ENCODE results near the gene INO80.
"Not testable (repeated sequence)": the region's sequence is repeated elsewhere in the genome, so short reads cannot be mapped to it uniquely, and the experiment has no call there.

INO80 gene

DNA sequence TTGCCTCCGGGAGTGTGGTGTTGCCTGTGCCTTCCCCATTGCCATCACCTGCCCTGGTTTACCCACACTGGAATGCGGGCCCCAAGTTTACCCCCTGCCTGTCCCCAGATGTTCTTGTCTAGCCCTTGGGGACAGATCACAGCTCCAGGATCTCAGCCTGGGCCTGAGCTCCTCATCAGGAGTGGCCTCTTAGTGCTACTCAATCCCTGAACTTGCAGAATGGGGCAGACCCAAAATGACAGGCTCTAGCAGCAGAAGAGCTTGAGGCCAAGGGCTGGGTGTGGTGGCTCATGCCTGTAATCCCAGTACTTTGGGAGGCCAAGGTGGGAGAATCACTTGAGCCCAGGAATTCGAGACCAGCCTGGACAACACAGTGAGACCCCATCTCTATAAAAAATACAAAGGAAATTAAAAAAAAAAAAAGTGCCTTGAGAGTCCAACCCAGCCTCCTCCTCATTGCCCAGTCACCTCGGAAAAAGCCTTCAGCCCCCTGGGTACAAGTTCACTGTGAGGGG, 159.0 kb downstream of the INO80 start:
- no peaks in the 10 kb centered on the region for H3K36me3 ChIP-seq (ENCODE audit: control insufficient read depth in 2 of 2, insufficient read depth in 2 of 2, low read length in 2 of 2)
- H3K4me3 ChIP-seq (ENCODE audit: low read length in 2 of 2): no peak overlapping the region
- H3K4me1 ChIP-seq (ENCODE audit: control insufficient read depth, insufficient read depth, low read length): peaks cover 46% of the 10 kb centered on the region
- no peaks in the 10 kb centered on the region for H3K9me3 ChIP-seq (ENCODE audit: control insufficient read depth in 2 of 2, low read length in 2 of 2)
- H3K27me3 ChIP-seq (ENCODE audit: control insufficient read depth in 1 of 2, insufficient read depth in 2 of 2, low read length in 2 of 2): no peaks in the 10 kb centered on the region
- H3K9ac ChIP-seq (ENCODE audit: low read length in 2 of 2): peak overlapping the region in 1 of 2 donors; percentile 36
- peak overlapping the region; percentile 91 for H3K27ac ChIP-seq (ENCODE audit: low read length)

- H3K4me1 ChIP-seq (ENCODE audit: control insufficient read depth, insufficient read depth, low read length): peaks cover 46% of the 10 kb centered on the region
- H3K27ac ChIP-seq (ENCODE audit: low read length): peak overlapping the region; percentile 91
- no peaks in the 10 kb centered on the region for H3K9me3 ChIP-seq (ENCODE audit: control insufficient read depth in 2 of 2, low read length in 2 of 2)
- H3K9ac ChIP-seq (ENCODE audit: low read length in 2 of 2): peak overlapping the region; percentile 36 to 48
- no peaks in the 10 kb centered on the region for H3K36me3 ChIP-seq (ENCODE audit: control insufficient read depth in 2 of 2, insufficient read depth in 2 of 2, low read length in 2 of 2)
- no peaks in the 10 kb centered on the region for H3K27me3 ChIP-seq (ENCODE audit: control insufficient read depth in 1 of 2, insufficient read depth in 2 of 2, low read length in 2 of 2)
- no peak overlapping the region for H3K4me3 ChIP-seq (ENCODE audit: low read length in 2 of 2)
Observed at GRCh38 chr15:40956541-40956982, 159.5 kb downstream of the INO80 start.

DNA sequence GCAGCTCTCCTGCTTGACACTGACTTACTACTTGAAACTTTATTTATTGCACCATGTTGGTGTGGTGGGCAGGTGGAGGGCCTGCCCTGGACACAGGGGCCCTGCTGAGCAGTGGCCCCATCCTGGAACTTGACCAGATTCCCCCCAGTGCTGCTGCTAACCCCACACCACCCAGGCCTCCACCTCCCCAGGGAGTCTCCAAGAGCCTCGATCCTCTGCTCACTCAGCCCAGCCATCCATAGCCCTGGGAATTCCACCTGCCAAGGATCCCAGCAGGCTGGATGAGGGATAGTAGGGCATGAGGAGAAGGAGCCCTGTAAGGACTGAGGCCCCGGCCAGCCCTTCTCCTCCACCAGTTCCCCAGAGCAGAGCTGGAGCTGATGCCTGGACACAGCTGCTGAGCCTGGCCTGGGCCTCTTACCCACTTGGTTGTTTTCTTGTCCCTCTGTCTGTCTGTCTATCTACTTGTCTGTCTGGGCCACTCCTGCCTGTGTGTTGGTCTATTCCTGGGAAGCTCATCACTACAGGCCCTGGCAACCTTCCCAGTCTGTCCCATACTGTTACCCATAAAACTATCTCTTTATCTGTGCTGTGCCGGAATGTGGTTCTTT, 160.0 kb downstream of the INO80 start:
- H3K9me3 ChIP-seq (ENCODE audit: control insufficient read depth in 2 of 2, low read length in 2 of 2): no peaks in the 10 kb centered on the region
- no peaks in the 10 kb centered on the region for H3K36me3 ChIP-seq (ENCODE audit: control insufficient read depth in 2 of 2, insufficient read depth in 2 of 2, low read length in 2 of 2)
- H3K27me3 ChIP-seq (ENCODE audit: control insufficient read depth in 1 of 2, insufficient read depth in 2 of 2, low read length in 2 of 2): no peaks in the 10 kb centered on the region
- no peak overlapping the region for H3K4me3 ChIP-seq (ENCODE audit: low read length in 2 of 2)
- peaks cover 46% of the 10 kb centered on the region for H3K4me1 ChIP-seq (ENCODE audit: control insufficient read depth, insufficient read depth, low read length)
- H3K9ac ChIP-seq (ENCODE audit: low read length in 2 of 2): peak overlapping the region; percentile 36 to 48
- H3K27ac ChIP-seq (ENCODE audit: low read length): peak overlapping the region; percentile 91

DNA sequence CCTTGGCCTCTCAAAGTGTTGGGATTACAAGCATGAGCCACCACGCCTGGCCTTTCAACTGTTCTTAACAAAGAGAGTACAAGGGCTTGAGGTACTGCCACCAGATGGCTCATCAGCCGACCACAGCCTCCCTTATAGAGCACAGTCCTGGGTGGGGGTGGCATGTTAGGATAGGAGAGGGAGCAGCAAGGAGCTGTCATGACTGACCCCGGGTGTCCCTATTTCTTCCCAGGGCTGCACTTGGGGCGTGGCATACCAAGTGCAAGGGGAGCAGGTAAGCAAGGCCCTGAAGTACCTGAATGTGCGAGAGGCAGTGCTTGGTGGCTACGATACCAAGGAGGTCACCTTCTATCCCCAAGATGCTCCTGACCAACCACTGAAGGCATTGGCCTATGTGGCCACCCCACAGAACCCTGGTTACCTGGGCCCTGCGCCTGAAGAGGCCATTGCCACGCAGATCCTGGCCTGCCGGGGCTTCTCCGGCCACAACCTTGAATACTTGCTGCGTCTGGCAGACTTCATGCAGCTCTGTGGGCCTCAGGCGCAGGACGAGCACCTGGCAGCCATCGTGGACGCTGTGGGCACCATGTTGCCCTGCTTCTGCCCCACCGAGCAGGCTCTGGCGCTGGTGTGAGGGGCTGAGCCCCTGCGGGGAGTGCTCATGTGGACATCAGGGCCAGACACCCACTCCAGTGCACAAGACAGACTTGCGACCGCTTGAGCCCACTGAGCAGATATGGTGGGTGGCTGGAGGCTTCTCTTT, 160.8 kb downstream of the INO80 start:
- peak overlapping the region; percentile 91 for H3K27ac ChIP-seq (ENCODE audit: low read length)
- no peaks in the 10 kb centered on the region for H3K36me3 ChIP-seq (ENCODE audit: control insufficient read depth in 2 of 2, insufficient read depth in 2 of 2, low read length in 2 of 2)
- H3K9me3 ChIP-seq (ENCODE audit: control insufficient read depth in 2 of 2, low read length in 2 of 2): no peaks in the 10 kb centered on the region
- H3K9ac ChIP-seq (ENCODE audit: low read length in 2 of 2): peak overlapping the region in 1 of 2 donors; percentile 48
- no peak overlapping the region for H3K4me3 ChIP-seq (ENCODE audit: low read length in 2 of 2)
- no peaks in the 10 kb centered on the region for H3K27me3 ChIP-seq (ENCODE audit: control insufficient read depth in 1 of 2, insufficient read depth in 2 of 2, low read length in 2 of 2)
- H3K4me1 ChIP-seq (ENCODE audit: control insufficient read depth, insufficient read depth, low read length): peaks cover 46% of the 10 kb centered on the region

DNA sequence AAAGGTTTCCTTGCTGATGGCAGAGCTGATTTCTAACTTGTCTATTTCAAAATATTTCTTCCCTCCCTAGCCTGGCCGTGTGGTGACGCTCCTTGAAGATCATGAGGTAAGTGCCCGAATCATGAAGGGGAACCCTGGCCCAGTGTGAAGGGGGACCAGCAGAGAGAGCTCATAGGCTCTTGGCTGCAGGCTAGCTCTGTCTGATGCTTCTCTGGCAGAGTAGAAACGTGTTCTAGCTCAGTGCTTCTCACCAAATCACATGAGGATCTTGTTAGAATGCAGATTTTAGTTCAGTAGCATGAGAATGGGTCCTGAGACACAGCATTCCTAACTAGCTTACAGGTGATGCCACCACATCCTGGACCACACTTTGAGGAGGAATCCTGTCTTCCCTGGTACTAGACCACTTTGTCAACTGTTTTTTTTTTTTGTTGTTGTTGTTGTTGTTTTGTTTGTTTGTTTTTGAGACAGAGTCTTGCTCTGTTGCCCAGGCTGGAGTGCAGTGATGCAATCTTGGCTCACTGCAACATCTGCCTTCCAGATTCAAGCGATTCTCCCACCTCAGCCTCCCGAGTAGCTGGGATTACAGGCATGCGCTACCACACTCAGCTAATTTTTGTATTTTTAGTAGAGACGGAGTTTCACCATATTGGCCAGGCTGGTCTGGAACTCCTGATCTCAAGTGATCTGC, 161.8 kb downstream of the INO80 start:
- H3K4me1 ChIP-seq (ENCODE audit: control insufficient read depth, insufficient read depth, low read length): peaks cover 46% of the 10 kb centered on the region

DNA sequence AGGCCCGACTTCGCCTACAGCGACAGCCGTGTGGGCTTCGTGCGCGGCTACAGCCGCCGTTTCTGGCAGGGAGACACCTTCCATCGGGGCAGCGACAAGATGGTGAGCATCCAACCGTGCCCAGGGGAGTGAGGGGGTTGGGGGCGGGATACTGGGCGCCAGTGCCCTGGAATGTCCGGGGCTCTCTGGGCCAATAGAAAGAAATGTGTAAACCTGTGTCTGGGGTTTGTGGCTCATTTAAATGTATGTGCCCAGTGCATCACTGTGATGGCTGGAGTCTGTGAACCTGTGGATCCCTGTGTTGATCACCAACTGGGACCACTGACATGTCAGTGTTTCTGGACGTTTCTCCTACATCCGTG, 162.4 kb downstream of the INO80 start:
- Histone ChIP-seq H3K9me3 (ENCODE audit: control insufficient read depth in 2 of 2, low read length in 2 of 2) (no peaks in the 10 kb centered on the region), H3K27me3 (ENCODE audit: control insufficient read depth in 1 of 2, insufficient read depth in 2 of 2, low read length in 2 of 2) (peaks cover 0 to 3% of the 10 kb centered on the region in 2 donors), H3K27ac (ENCODE audit: low read length) (peak overlapping the region; percentile 78), H3K36me3 (ENCODE audit: control insufficient read depth in 2 of 2, insufficient read depth in 2 of 2, low read length in 2 of 2) (no peaks in the 10 kb centered on the region), H3K4me3 (ENCODE audit: low read length in 2 of 2) (peak overlapping the region; percentile 86 to 92), H3K4me1 (ENCODE audit: control insufficient read depth, insufficient read depth, low read length) (peaks cover 46% of the 10 kb centered on the region), H3K9ac (ENCODE audit: low read length in 2 of 2) (peak overlapping the region; percentile 69 to 75)

More for the DNA sequence above, 161.8 kb downstream of the INO80 start:
- not testable (repeated sequence) for H3K9ac ChIP-seq (ENCODE audit: low read length in 2 of 2); H3K9me3 ChIP-seq (ENCODE audit: control insufficient read depth in 2 of 2, low read length in 2 of 2); H3K36me3 ChIP-seq (ENCODE audit: control insufficient read depth in 2 of 2, insufficient read depth in 2 of 2, low read length in 2 of 2); H3K27me3 ChIP-seq (ENCODE audit: control insufficient read depth in 1 of 2, insufficient read depth in 2 of 2, low read length in 2 of 2)
- H3K27ac ChIP-seq (ENCODE audit: low read length): peak overlapping the region; percentile 78
- H3K4me3 ChIP-seq (ENCODE audit: low read length in 2 of 2): peak overlapping the region; percentile 86 to 92

- peaks cover 42% of the 10 kb centered on the region for H3K4me1 ChIP-seq (ENCODE audit: control insufficient read depth, insufficient read depth, low read length)
Observed at GRCh38 chr15:40952901-40953712, 163.0 kb downstream of the INO80 start, which contains the start of gene CHAC1. TSS of gene CHAC1 (plus strand) at chr15:40953471. CDS start at chr15:40953584, 113 bp downstream.

GRCh38 chr15:40952301-40952900, 163.7 kb downstream of the INO80 start:
- Histone ChIP-seq H3K27me3 (ENCODE audit: control insufficient read depth in 1 of 2, insufficient read depth in 2 of 2, low read length in 2 of 2) (peaks cover 0 to 3% of the 10 kb centered on the region in 2 donors), H3K9me3 (ENCODE audit: control insufficient read depth in 2 of 2, low read length in 2 of 2) (no peaks in the 10 kb centered on the region), H3K4me3 (ENCODE audit: low read length in 2 of 2) (peak overlapping the region; percentile 86 to 92), H3K27ac (ENCODE audit: low read length) (peak overlapping the region; percentile 78), H3K9ac (ENCODE audit: low read length in 2 of 2) (peak overlapping the region; percentile 75 to 86), H3K4me1 (ENCODE audit: control insufficient read depth, insufficient read depth, low read length) (peaks cover 36% of the 10 kb centered on the region), H3K36me3 (ENCODE audit: control insufficient read depth in 2 of 2, insufficient read depth in 2 of 2, low read length in 2 of 2) (no peaks in the 10 kb centered on the region)

More at GRCh38 chr15:40952901-40953712, 163.0 kb downstream of the INO80 start, which contains the start of gene CHAC1:
- Histone ChIP-seq H3K9ac (ENCODE audit: low read length in 2 of 2) (peak within 1 kb of the TSS; percentile 75 to 86), H3K36me3 (ENCODE audit: control insufficient read depth in 2 of 2, insufficient read depth in 2 of 2, low read length in 2 of 2) (no peaks in the 10 kb centered on the region), H3K27ac (ENCODE audit: low read length) (peak within 1 kb of the TSS; percentile 78), H3K4me3 (ENCODE audit: low read length in 2 of 2) (peak within 1 kb of the TSS; percentile 86 to 92), H3K27me3 (ENCODE audit: control insufficient read depth in 1 of 2, insufficient read depth in 2 of 2, low read length in 2 of 2) (peaks cover 0 to 3% of the 10 kb centered on the region in 2 donors), H3K9me3 (ENCODE audit: control insufficient read depth in 2 of 2, low read length in 2 of 2) (no peaks in the 10 kb centered on the region)

DNA sequence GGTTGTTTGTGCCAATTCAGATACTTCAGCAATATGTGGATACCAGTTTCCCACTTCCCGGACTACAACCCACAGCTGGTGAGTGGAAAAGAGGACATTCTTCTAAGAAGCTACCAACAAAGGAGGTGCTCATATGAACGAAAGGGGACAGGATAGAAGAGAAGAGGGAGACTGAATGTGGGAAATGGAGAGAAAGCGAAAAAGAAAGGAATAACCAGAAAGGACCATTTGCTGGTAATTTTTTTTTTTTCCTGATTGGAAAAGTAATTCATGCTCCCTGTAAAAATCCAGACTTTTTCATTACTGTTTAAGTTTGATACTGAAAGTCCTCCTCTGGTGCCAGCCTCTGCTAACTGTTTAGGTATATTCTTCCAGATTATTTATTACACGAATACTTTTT, 164.3 kb downstream of the INO80 start:
- Histone ChIP-seq H3K36me3 (ENCODE audit: control insufficient read depth in 2 of 2, insufficient read depth in 2 of 2, low read length in 2 of 2) (no peaks in the 10 kb centered on the region), H3K27ac (ENCODE audit: low read length) (no peak overlapping the region), H3K9me3 (ENCODE audit: control insufficient read depth in 2 of 2, low read length in 2 of 2) (no peaks in the 10 kb centered on the region), H3K9ac (ENCODE audit: low read length in 2 of 2) (no peak overlapping the region), H3K4me1 (ENCODE audit: control insufficient read depth, insufficient read depth, low read length) (peaks cover 31% of the 10 kb centered on the region), H3K4me3 (ENCODE audit: low read length in 2 of 2) (no peak overlapping the region), H3K27me3 (ENCODE audit: control insufficient read depth in 1 of 2, insufficient read depth in 2 of 2, low read length in 2 of 2) (peaks cover 0 to 3% of the 10 kb centered on the region in 2 donors)

Measured in stomach smooth muscle (tissue), 2 donors.